ENCODE data around the gene USP6NL. TPM values are rescaled to one million over a fixed set of nuclear protein-coding genes. Genes with fewer than 3 reads are reported as not detected.

Gene USP6NL
- total RNA-seq, 1 donor from 2014 or later, result 37.8 TPM

DNA sequence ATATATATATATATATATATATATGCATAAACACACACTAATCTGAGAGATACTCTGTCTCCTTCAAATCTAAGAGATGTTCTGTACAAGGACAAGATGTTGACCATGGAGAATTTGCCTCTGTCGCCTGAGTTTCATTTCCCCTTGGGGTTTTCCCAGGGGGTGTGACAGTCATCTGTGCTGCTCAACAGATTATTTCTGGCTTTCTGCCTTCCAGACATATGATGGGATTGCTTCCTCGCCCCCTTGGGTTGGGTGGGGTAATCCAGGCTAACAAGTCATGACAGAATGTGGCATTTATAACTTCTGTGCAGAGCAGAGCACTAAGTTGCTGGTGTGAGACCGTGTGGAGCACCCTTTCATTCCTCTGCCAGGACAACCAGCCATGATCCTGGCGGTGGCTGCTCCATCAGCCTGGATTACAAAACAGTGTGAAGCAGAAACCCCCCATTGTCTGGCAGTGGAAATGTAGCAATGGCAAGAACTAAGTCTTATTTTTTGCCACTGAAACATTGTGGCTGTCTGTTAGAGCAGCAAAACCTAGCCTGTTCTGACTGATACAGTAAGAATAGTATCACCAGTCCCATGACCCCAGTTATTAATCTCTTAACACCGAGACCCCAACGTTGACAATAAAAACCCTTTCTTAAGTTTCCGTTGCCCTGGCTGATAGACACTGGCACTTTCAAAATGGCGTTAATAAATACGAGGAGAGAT lies 13.7 kb upstream of the USP6NL start:
- ATAC-seq (peak; percentile 55), DNase-seq (ENCODE audit: low spot score) (no peak)
- intact Hi-C loops (cut with DNase I), result no loop called here

DNA sequence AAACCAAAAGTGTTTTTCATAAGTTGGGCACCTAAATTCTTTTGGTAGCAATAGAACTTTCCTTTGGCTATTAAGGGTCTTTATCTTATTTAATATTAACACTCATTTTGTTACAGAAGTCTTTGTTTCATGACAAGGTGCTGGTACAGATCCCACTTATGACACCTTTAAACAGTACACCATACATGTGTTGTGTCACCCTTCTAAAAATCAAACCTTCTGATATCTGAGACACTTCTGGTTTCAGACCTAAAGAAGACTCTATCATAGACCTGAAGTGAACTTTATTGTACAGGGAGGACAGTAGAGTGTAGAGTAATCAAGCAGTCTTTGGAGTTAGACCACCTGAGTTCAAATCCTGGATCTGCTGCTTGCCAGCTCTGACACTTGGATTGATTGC lies 5.8 kb upstream of the USP6NL start:
- intact Hi-C loops (cut with DNase I), result loop anchor here (10.0 kb wide), 1 partner anchor 82 kb away; no protein-coding TSS in a partner anchor
- DNase-seq (ENCODE audit: low spot score) (no peak), ATAC-seq (no peak)

DNA sequence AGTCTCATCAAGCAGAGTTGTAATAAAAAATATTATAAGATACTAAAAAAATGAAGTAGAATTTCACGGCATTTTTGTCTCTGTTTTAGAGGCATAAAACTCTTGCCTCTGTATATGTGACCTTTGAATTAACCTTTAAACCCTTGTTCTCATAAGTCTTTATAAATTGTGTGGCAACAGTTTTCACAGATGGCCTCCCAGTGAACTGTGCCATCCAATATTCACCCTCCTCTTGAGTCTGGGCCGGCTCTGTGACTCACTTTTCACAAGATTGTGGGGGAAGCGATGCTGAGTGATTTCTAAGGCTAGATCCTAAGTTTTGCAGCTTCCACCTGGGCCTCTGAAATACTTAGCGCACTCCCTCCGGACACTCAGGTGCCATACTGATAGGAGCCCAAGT lies 4.6 kb upstream of the USP6NL start:
- no peak for ATAC-seq
- DNase-seq (ENCODE audit: low spot score), result no peak
- intact Hi-C loops (cut with DNase I), result loop anchor here (10.0 kb wide), 1 partner anchor 81 kb away; no protein-coding TSS in a partner anchor

DNA sequence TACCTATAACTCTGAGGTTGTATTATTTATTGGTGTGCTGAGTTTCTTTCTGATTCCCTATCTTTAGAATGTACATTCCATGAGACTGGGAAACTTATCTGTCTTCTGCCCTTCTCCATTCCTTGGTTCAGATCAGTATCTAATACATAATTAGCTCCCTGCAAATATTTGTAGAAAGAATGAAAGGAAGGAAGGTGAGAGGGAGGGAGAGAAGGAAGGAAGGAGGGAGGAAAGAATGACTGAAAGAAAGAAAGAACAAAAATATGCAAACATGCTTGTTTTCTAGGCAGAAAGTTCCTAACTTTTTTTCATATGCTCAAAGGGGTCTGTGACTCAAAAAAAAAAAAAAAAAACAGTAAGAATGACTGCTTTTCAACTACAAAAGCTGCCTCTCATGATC lies 3.9 kb upstream of the USP6NL start:
- intact Hi-C loops (cut with DNase I), result loop anchor here (10.0 kb wide), 1 partner anchor 81 kb away; no protein-coding TSS in a partner anchor
- ATAC-seq (no peak), DNase-seq (ENCODE audit: low spot score) (no peak)

DNA sequence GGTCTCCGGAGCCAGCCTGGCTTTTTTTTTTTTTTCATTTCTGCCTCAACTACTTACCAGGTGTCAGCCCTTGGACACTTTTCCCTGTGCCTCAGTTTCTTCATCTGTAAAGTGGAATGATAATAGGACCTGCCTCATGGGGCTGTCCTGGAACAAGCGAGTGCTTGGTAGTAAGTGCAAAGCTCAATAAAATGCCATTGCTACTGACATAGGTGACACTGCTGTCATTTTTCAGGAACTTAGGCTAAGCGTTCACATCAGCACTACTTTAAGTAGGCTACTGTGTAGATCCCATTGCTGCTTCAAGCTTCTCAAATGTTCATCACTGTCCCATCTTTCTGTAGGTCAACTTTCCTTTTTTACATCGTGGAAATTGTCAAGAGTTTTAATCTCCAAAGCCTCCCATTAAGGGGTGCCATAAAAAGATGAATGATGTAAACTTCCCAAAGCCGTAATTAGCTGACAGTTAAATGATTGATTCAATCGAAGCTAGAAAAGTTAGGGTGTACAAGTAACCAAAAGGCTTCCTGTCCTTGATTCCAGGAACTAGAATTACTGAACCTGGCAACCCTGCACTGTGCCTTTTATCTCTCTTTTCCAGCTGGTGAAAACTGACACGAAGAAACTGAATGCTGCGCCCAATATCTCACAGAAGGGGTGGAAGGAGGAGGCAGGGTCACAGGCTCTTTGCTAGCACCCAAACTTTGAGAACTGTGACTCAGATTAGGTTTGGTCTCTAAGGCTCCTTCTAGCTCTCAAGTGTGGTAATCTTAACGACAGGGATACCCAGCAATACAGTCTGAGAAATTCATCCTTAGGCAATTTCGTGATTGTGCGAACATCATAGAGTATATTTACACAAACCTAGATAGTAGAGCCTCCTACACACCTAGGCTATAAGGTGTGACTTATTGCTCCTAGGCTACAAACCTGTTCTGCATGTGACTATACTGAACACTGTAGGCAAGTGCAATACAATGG lies 861 bp upstream of the USP6NL start:
- DNase-seq (ENCODE audit: low spot score) (no peak), ATAC-seq (peak; percentile 29)
- intact Hi-C loops (cut with DNase I), result loop anchor here (10.0 kb wide), 1 partner anchor 78 kb away; no protein-coding TSS in a partner anchor

DNA sequence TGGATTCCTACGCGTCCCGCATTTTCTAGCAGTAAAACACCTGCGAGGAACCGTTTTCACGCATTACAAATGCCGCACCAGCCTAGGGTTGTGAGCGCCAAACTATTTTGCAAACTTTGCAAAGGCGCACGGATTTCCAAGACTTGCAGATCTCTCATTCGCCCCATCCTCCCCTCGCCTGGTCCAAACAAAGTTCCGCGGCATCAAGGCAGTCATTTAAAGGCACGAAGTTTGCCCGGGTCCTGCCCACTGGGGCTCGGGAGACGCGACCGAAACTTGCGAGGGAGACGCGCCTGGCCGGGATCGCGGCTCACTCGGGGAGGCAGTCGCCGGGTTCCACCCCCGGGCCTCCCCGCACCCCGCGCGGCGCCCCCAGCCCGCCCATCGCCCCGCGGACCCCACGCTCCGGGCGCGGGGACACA lies 613 bp downstream of the USP6NL start:
- intact Hi-C loops (cut with DNase I), result loop anchor here (10.0 kb wide), 1 partner anchor 76 kb away; no protein-coding TSS in a partner anchor
- DNase-seq (ENCODE audit: low spot score), result peak; percentile 66
- ATAC-seq, result peak; percentile 8

DNA sequence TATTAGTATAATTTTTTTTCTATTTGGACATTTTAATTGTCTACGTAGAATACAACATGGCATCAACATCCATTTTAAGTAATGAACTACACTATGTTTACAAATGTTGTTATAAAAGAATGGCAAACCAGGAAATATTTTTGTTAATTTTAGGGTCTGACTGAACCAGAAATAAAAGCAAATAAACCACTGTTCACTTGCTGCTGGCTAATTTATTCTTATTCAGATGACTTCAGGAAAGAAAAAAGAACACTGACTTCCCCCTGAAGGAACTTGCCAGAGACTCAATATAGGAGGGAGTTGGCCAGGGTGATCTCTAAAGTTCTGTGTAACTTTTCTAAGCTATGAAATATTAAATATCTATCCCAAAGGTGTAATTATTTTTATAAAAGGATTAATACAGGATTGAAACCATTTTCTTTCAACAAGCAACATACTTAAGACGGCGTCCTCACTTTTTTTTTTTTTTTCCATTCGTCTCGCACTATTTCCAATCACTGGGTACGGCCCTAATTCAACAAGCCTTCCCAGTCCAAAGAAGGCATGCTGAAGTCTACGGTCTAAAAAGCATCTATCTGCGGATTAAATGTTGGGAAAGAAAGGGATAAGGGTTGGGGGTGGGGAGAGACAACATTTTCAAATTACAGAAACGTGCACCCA lies 1.2 kb downstream of the USP6NL start:
- intact Hi-C loops (cut with DNase I), result loop anchor here (10.0 kb wide), 1 partner anchor 75 kb away; no protein-coding TSS in a partner anchor

DNA sequence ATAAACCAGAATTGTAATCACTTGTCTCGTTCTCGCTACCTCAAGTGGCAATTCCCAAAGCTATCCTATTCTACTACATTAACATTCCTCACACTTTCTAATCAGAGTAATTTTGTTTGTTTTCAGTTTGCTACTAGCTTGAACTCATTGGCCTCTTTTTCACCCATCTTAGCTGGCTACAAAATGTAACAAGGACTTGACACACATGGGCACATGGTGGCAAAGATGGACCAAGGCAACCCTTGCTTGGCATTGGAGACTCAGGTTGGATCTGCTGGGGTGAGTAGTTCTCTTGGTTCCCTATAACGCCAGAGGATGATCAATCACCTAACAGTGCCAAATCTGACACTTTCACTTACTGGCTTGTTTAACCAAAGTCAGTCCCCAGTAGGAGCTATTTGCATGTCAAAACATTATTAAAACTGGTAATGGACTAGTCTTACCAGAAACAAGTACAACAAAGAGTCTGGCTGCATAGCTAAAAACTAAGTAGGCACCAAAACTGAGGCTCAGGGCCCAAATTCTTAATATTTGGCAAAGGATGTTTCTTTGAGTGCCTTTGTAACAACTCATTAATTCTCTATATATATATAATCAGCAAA lies 1.9 kb downstream of the USP6NL start:
- DNase-seq (ENCODE audit: low spot score) (no peak), ATAC-seq (no peak)
- intact Hi-C loops (cut with DNase I), result loop anchor here (10.0 kb wide), 1 partner anchor 75 kb away; no protein-coding TSS in a partner anchor

More for the DNA sequence above, 1.2 kb downstream of the USP6NL start:
- DNase-seq (ENCODE audit: low spot score) (no peak), ATAC-seq (no peak)

DNA sequence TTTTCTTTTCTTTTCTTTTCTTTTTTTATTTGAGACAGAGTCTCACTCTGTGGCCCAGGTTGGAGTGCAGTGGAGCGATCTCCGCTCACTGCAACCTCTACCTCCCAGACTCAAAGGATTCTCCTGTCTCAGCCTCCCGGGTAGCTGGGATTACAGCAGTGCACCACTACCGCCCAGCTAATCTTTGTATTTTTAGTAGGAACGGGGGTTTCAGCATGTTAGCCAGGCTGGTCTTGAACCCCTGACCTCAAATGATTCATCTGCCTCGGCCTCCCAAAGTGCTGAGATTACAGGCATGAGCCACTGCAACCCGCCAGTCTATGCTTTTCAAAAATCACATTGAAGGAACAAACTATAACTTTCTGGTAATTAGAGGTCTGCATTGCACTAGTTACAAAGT lies 2.4 kb downstream of the USP6NL start:
- ATAC-seq, result no peak
- intact Hi-C loops (cut with DNase I), result no loop called here
- no peak for DNase-seq (ENCODE audit: low spot score)

DNA sequence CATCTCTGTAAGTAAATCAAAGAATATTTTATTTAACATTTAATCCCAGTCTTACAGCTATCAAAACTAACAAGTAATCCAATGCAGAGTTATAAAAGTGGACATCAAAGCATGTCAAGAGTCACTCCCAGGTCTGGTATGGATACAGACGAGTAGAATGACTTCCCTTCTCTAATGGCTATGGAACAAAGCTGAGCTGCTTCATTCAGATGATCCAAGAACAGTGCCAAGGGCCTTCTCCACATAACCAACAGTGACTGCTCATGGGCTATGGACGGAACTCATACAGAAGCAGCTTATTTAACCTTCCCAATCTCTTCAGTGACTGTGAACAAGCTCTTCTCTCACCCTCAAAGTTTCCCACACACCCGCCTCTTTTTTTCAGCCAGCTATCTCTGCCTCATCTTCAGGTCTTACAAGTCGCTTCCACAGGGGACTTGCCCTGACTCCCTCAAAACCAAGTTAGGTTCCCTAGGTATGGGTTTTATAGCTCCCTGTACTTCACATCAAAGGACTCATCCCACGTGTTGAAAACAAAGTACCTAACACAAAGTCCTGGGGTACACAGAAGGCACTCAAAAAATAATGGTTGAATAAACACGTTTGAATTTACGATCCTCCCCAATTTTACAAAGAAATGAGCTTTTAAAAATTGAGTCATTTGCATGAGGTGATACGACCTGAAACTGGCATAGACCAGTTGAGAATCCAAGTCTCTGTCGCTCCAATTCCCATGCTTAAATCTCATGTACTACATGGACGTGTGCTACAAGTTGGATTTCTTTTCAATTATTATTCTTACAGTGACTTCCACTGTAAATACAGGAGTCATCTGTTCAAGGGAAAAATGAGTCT lies 3.1 kb downstream of the USP6NL start:
- DNase-seq (ENCODE audit: low spot score) (no peak), ATAC-seq (no peak)
- intact Hi-C loops (cut with DNase I), result no loop called here

DNA sequence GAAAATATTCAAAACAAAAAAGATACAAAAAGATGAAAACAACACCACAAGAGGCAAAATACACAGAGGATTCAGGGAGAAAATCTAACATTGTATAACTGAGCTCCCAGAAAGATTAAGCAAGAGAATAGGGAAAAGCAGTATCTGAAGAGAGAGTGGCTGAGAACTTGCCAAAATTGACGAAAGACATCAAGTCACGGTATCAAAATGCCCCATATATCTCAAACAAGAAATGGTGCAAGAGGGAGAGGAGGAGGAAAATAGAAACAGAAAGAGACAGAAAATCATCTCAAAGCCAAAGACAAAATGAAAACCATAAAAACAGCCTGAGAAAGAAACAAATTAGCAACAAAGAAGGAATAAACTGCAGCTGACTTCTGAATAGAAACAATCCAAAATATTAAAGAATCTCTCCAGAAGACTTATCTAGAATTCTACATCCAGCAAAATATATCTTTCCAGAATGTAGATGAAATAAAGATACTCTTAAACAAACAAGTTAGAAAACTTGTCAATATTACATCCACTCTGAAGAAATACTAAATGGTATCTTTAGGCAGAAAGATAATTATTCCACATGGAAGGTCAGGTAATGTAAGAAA lies 5.5 kb downstream of the USP6NL start:
- intact Hi-C loops (cut with DNase I), result no loop called here
- DNase-seq (ENCODE audit: low spot score), result no peak
- no peak for ATAC-seq

DNA sequence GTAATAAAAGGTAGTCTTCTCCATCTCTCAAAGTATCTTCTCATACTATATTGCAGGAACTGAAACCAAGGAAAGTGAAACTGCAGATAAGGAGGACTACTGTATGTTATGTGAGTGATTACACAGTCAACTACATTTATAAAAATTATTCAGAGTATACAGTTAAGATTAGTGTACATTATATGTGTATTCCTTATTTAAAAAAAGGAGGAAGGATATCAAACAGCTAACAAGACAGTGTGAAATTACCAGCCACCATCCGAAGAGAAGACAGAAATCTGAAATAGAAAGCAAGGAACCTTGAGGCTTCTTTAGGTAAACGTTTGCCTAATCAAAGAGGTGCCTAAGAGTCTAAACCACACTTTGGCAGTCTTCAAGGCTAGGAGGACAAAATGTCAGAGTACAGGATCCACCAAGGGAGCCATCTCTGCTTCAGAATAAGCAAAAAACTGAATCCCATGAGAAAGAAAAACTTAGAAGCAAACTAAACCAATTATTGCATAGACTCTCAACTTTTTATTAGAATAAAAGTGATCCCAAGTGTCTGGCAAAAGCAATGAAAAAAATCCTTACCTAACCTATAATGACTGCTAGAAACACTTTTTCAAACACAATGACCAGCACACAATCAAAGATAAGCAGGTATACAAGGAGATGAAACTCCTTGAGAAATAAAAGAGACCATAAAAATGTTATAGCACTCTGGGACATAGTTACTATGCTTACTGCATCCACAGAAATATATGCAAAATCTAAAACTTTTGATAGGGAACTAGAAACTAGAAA lies 6.4 kb downstream of the USP6NL start:
- intact Hi-C loops (cut with DNase I), result no loop called here
- DNase-seq (ENCODE audit: low spot score) (no peak), ATAC-seq (no peak)

DNA sequence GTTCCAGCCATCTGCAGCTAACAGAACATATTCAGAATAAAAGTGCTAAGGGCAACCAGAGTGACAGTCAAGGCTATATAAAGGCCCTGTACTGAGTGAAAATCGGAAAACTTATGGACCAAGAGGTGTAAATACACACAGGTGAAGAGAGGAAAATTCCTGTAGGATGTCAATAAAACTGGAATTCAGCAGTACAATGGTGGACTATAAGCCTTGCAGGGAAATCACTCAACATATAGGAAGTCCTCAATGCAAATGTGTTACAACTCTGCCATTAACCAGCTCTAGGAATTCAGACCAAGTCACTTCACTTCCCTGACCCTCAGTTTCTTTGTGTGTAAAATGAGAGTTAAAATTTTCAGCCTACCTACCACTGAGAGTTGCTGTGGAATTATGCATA lies 7.7 kb downstream of the USP6NL start:
- intact Hi-C loops (cut with DNase I), result no loop called here
- no peak for DNase-seq (ENCODE audit: low spot score)
- no peak for ATAC-seq

DNA sequence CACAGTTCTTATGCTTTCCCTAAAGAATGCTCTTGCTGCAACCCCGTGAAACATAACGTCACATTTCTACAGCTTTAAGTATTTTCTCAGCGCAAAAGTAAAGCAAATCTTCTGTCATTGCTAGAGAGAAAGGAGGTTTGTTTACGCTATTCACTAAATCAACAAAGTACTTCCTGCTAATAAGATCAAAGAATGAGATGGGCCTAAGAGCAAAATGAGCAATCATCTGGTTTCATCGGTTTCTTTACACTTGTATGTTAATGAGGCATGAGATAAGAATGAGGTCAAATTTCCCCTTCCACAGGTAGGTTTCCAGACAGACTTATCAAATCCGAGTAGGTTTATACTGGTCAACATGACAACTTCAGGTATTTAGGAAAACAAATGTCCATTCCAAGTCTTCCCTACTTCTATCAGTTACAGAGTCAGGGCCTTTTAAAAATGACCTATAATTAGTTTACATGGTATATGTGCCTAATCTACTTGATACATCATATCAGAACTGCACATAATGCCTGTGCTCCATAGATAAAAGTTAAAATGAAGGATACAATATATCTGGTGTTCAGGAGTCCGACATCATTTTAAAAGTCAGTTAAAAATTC lies 8.4 kb downstream of the USP6NL start:
- ATAC-seq (no peak), DNase-seq (ENCODE audit: low spot score) (no peak)
- intact Hi-C loops (cut with DNase I), result no loop called here

DNA sequence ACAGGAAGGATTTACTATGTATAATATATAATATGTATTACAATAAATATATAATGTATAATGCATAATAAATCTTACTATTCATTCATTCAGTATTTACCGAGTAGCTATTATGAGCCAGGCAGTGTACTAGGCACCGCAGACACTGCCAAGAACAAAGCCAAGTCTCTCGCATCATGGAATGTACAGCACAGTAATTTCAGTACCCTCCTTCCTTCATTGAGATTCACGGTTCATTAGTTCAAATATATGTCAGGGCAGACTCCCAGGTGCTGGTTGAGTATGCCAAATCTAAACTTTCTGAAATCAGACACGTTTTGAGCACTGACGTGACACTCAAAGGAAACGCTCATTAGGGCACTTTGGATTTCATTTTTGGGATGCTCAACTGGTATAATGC lies 9.1 kb downstream of the USP6NL start:
- DNase-seq (ENCODE audit: low spot score), result no peak
- no peak for ATAC-seq
- intact Hi-C loops (cut with DNase I), result no loop called here

DNA sequence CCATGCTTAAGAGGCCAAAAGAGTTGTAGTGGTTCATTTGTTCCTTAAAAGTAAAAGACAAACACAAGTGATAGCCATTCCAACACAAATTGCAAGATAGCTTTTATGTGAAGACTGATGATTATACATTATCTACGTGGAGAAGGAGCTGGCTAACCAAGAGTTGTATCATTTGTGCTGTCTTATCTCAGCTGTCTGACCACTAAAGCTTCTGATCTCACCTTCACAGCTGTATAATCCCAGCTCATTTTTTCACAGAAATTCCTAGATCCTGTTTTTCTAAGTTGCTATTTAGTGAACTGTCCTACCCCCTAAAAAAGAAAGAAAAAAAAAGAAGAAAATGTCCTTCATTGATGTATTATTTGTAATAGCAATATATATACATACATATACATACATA lies 9.8 kb downstream of the USP6NL start:
- no peak for DNase-seq (ENCODE audit: low spot score)
- intact Hi-C loops (cut with DNase I), result no loop called here
- ATAC-seq, result no peak

All from sciatic nerve (tissue), 2 donors.